ENCODE data around the gene SRGAP1.
"Not testable (repeated sequence)": the region's sequence is repeated elsewhere in the genome, so short reads cannot be mapped to it uniquely, and the experiment has no call there.

SRGAP1 gene

DNA sequence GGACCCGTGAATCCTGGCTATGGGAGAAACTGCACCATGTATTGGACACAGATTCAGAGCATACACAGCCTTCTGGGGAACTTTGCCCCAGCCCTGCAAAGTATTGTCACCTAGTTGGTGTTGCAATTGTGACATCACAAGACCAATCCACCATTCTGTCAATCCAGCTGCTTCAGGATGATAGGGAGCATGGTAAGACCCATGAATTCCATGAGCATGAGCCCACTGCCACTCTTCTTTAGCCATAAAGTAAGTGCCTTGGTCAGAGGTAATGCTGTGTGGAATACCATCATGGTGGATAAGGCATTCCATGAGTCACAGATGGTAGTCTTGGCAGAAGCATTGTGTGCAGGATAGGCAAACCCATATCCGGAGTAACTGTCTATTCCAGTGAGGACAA is 286.0 kb downstream of the SRGAP1 start:
- DNase-seq: not testable (repeated sequence)

DNA sequence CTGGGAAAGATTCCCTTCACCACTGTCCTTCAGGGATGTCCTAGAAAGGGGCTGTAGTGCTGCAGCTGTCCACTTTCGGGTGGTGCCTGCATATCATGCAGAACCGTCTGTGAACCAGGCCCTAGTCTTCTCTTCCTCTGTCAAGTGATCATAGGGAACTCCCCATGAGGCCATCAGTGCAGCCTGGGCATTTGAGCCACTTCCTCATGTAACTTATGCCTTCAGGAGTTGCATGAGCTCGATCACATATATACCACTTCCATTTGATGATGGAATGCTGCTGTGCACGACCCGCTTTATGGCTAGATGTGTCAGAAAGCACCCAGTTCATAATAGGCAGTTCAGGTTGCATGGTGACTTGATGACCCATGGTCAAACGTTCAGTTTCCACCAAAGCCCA is 287.0 kb downstream of the SRGAP1 start:
- not testable (repeated sequence) for DNase-seq

GRCh38 chr12:64132672-64133071 is 288.2 kb downstream of the SRGAP1 start:
- DNase-seq: not testable (repeated sequence)

- no peak for DNase-seq
Observed at GRCh38 chr12:64137117-64137516, 292.6 kb downstream of the SRGAP1 start.

DNA sequence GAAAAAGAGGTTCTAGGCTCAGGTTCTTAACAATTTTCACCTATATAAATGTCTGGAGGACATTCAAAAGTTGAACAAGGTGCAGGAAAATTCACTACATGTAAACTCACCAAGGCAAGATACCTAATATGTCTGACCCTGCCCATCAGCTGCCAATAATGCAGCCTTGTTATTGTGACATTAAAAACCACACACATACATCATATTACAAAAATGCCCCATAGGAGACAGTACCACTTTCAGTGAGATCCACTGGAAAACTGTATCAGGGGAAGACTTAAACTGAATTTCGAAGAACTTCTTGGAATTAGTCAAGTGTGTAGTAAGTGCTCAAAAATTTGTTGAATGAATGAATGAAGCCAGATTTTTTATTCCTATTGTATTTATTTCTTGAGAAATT is 294.5 kb downstream of the SRGAP1 start:
- no peak for DNase-seq

GRCh38 chr12:64142382-64142781 is 297.9 kb downstream of the SRGAP1 start:
- DNase-seq: no peak

DNA sequence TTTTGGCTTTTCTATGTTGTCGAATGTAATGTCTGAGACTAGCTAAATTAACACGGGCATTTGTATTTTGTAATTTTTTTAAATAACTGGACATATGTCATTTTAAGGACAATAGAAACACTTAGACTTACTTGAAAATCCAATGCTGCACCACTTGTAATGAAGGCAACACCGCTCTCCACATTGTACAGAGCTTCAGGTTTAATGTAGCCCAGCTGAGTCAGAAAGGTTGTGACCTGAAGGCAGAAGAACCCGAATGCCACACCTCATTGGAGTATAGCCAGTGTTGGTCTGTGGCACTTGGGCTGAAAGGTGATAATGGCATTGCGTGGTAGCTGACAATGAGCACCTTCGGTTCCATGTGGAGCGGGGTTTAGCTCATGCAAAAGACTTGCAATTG is 298.3 kb downstream of the SRGAP1 start:
- DNase-seq: no peak

DNA sequence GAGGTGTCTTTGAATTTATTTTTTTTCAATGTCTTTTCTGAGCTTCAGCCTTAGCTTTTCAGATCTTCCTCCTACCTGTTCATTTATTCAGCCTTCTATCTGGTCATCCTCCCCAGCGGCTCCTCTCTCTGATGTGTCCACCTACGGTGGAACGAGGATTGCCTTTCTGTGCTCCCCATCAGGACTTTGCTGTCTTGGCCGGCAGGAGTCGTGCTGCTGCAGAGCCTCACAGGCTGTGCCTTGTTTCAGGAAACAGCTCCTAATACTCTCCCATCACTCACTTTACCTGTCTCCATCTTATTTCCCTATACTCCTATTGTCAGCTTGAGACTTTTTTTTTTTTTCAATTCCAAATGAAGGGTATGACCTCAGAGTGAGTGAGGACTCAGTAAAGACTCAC is 300.7 kb downstream of the SRGAP1 start:
- DNase-seq: no peak

DNA sequence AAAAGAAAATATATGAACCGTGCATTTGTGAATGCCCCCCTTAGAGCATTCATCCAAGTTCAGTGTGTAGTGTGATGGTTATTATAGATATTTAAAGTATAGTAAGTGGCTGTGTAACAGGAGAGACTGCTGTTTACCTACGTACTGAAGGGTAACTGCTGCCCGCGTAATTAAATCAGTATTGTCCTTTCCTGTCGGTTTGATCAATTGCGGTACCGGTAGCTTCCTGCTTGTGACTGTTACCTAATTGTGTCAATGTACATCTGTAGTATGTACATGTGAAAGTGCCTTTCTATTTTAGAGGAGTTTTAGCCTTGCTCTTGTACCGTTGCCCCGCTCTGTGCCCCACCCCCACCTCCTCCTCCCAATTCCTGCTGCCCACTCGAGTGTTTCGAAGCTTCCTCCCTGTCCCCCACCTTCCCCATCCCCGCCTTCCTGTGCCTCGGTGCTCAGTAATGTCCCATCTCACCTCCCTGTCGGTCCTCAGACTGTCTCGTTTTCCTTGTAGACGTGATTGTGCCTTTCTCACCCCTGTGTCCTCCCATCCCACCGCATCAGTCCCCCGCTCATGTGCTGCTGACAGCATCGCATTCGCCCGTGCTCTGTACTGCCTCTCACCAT is 302.6 kb downstream of the SRGAP1 start:
- DNase-seq: no peak

GRCh38 chr12:64147875-64148274 is 303.4 kb downstream of the SRGAP1 start:
- DNase-seq: no peak

- DNase-seq: no peak
Observed at GRCh38 chr12:64154677-64155076, 310.2 kb downstream of the SRGAP1 start.

DNA sequence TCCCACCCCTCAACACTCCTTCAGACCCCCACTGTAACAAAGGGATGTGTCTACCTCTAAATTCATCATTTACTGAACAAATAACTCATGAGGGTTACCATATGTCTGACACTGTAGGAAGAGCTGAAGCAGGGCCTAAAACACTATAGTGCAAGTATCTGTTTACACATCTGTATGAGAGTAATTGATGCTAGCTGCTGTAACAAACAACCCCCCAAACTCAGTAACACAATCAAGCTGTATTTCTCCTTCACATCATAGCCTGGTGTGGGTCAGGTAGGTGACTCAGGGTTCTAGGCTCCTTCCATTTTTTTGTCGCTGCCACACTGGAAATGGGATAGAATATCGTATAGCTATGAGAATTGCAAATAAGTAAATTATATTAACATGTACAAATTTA is 312.6 kb downstream of the SRGAP1 start:
- DNase-seq: no peak

DNA sequence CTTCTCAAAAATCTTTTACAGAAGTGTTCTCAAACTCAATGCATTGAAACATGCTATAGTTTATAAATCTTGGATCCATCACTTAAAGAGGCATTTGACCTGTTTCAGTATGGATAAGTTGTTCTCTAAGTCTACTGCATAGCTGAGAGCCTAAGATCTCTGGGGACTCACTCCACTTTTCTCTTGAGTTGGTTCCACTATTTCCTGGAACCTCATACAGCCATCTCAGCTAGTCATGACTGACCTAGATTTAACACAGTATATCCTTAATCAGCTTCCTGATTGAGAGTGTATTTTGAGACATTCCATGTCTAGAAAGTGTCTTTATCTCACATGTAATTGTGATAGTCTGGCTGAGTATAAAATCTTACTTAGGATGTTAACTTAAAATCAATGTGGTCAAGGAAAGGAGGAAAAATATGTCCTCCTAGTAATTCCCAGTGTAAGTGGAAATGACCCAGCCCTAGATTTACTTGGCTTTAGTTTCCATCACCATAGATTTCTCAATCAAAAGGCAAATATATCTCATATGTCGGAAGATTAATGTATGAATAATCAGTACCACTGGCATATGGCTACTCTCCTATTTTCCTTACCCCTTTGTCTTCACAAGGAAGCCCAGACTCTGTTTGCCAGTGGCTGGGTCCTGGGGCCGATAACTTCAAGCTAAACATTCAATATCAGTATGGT is 315.7 kb downstream of the SRGAP1 start:
- no peak for DNase-seq

DNA sequence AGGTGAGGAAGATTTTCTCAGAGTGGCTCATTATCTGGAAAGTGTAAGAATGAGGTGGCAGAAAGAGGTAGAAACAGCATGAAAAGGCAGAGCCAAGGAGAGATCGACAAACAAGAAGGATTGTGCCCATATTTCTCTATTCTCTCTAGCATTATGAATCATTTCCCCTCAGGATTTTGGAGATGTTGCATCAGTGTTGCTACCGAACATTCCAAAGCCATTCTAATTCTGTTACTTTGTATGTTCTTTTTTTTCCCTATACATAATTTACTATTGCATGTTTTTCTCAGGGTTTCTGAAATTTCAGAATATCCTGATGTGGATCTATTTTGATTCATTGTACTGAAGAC is 316.2 kb downstream of the SRGAP1 start:
- DNase-seq: no peak

DNA sequence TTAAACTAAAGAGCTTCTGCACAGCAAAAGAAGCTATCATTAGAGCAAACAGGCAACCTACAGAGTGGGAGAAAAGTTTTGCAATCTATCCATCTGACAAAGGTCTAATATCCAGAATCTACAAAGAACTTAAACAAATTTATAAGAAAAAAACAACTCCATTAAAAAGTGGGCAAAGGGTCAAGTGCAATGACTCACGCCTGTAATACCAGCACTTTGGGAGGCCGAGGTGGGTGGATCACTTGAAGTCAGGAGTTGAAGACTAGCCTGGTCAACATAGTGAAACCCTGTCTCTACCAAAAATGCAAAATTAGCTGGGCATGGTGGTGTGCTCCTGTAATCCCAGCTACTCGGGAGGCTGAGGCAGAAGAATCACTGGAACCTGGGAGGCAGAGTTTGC is 322.1 kb downstream of the SRGAP1 start:
- not testable (repeated sequence) for DNase-seq

DNA sequence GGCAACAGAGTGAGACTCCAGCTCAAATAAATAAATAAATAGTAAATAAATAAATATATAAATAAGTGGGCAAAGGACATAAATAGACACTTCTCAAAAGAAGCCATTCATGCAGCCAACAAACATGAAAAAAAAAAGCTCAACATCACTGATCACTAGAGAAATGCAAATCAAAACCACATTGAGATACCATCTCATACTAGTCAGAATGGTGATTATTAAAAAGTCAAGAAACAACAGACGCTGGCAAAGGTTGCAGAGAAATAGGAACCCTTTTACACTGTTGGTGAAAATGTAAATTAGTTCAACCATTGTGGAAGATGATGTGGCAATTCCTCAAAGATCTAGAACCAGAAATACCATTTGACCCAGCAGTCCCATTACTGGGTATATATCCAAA is 322.5 kb downstream of the SRGAP1 start:
- DNase-seq: not testable (repeated sequence)

- DNase-seq: no peak
Observed at GRCh38 chr12:64170024-64170423, 325.5 kb downstream of the SRGAP1 start.

DNA sequence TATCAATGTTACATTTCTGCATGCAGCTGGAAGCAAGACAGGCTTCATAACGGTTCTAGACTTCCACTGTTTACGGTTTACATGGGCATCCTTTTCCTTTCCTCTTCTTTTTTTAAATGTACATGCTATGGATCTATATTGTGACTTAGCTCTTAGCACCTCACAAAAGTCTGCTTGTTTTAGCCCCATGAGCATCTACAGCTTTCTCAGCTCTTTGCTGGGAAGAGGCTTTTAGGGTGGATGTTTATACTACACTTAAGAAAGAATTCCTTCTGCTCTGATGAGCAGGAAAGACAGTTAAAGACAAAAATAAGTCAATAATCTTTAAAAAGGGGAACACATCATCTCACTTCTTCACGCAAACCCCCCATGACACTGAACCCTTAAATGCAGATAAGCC is 326.2 kb downstream of the SRGAP1 start:
- no peak for DNase-seq

DNA sequence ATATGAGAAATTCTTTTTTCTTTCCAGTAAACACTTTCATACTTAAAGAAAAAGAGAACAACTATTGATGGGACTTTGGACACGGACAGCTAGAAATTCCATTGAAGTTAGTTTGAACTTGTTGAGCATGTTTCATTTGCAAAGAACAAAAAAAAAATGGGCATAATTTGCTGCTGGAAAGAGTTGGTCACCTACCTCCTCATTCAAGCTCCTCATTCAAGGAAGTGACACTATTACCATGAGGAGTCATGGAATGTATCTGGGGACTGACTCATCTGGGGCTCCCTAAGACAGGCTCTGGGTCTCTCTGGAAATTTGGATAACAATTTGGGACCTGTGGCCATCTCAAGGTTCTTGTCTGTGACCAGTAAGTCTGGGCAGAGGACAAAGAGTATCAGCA is 327.2 kb downstream of the SRGAP1 start:
- no peak for DNase-seq

DNA sequence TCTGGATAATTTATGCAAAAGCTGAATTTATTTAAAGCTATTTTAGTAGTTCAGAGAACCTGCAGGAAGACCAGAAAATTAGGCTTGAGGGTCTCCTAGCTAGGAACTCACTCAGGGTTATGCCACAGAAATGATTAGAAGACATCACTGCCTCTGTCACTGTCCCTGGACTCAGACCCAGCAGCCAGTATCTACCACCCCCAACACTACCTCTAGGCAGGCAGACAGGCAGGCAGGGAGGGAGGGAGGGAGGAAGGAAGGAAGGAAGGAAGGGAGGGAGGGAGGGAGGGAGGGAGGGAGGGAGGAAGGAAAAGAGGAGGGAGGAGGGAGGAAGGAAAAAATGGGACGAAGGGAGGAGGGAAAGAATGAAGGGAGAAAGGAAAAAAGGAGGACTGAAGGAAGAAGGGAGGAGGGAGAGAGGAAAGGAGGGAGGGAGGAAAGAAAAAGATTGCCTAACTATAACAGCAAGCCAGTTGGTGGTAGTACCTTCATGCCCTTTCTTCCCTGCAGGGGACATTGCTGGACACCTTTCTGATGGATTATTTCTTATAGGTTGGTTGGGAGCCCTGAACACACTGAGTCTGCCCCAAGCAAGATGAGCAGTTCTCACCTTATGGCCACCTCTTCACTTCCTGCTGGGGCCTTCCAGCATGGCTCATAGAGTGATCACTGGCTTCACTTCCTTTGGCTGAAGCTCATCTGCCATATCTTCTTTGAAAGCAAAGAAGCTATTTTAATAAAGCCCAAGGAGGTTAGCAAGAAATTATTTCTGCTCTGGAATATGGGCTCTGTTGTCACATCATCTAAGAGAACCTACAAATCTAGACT is 327.9 kb downstream of the SRGAP1 start:
- DNase-seq: no peak

DNA sequence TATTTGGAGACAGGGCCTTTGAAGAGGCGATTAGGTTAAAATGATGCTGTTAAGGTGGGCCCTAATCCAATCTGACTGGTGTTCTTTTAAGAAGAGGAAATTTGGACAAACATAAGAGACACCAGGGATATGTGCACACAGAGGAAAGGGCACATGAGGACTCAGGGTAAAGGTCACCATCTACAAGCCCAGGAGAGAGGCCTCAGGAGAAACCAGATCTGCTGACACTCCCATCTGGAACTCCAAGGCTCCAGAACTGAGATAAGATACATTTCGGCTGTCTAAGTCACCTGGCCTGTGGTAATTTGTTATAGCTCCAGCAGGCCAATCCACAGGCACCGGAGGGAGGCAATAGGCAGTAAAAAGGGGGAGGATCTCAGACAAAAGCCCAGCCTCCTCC is 329.0 kb downstream of the SRGAP1 start:
- no peak for DNase-seq

GRCh38 chr12:64175254-64175945 is 330.9 kb downstream of the SRGAP1 start:
- no peak for DNase-seq

GRCh38 chr12:64177001-64177400 is 332.5 kb downstream of the SRGAP1 start:
- no peak for DNase-seq

GRCh38 chr12:64178122-64178521 is 333.6 kb downstream of the SRGAP1 start:
- DNase-seq: no peak
